HUES6 (cell line): ENCODE results near the gene DCC.
"Not testable (repeated sequence)": the region's sequence is repeated elsewhere in the genome, so short reads cannot be mapped to it uniquely, and the experiment has no call there.

ENCODE experiments used
- H3K27ac ChIP-seq: 2 replicates; pipeline ENCODE4 v1.7.0; 2013; ENCODE audit warnings: low read depth, mild to moderate bottlenecking, low read length, inconsistent platforms
- H3K27me3 ChIP-seq: 2 replicates; pipeline ENCODE4 v1.6.1; 2013; ENCODE audit warnings: low read length; ENCODE audit not compliant: control insufficient read depth, insufficient read depth
- H3K36me3 ChIP-seq: 2 replicates; pipeline ENCODE4 v1.6.1; 2013; ENCODE audit warnings: low read length; ENCODE audit not compliant: control insufficient read depth, insufficient read depth
- H3K4me1 ChIP-seq: 2 replicates; pipeline ENCODE4 v1.6.1; 2013; ENCODE audit warnings: low read length; ENCODE audit not compliant: control insufficient read depth, insufficient read depth
- H3K4me3 ChIP-seq: 2 replicates; pipeline ENCODE4 v1.5.1; 2013; ENCODE audit warnings: low read depth, low read length
- H3K9ac ChIP-seq: one replicate; pipeline ENCODE4 v1.6.1; 2013; ENCODE audit warnings: mild to moderate bottlenecking, low read length
- H3K9me3 ChIP-seq: 2 replicates; pipeline ENCODE4 v1.6.1; 2013; ENCODE audit warnings: low read depth, low read length; ENCODE audit not compliant: control insufficient read depth, insufficient read depth

Gene DCC

GRCh38 chr18:52349498-52349897, 9.5 kb downstream of the DCC start:
- Histone ChIP-seq H3K4me1 (no peaks in the 10 kb centered on the region), H3K36me3 (no peaks in the 10 kb centered on the region), H3K4me3 (no peak overlapping the region), H3K27ac (no peak overlapping the region), H3K27me3 (no peaks in the 10 kb centered on the region), H3K9ac (no peak overlapping the region), H3K9me3 (peaks cover 2% of the 10 kb centered on the region; the same call in 1 of the 2 replicates)

- H3K36me3 ChIP-seq, result no peaks in the 10 kb centered on the region
- H3K27me3 ChIP-seq, result no peaks in the 10 kb centered on the region
- H3K4me3 ChIP-seq, result no peak overlapping the region
- no peak overlapping the region for H3K27ac ChIP-seq
- H3K9me3 ChIP-seq, result peaks cover 2% of the 10 kb centered on the region; the same call in 1 of the 2 replicates
- no peak overlapping the region for H3K9ac ChIP-seq
- H3K4me1 ChIP-seq, result no peaks in the 10 kb centered on the region
These were observed 12.9 kb downstream of the DCC start for GRCh38 chr18:52352920-52353319.

- Histone ChIP-seq H3K4me3 (no peak overlapping the region), H3K9me3 (no peaks in the 10 kb centered on the region), H3K27me3 (no peaks in the 10 kb centered on the region), H3K4me1 (no peaks in the 10 kb centered on the region), H3K9ac (no peak overlapping the region), H3K36me3 (no peaks in the 10 kb centered on the region), H3K27ac (no peak overlapping the region)
These were observed 13.6 kb downstream of the DCC start for GRCh38 chr18:52353589-52353988.

- no peaks in the 10 kb centered on the region for H3K9me3 ChIP-seq
- H3K27me3 ChIP-seq, result no peaks in the 10 kb centered on the region
- no peak overlapping the region for H3K4me3 ChIP-seq
- H3K27ac ChIP-seq, result no peak overlapping the region
- no peak overlapping the region for H3K9ac ChIP-seq
- H3K4me1 ChIP-seq, result no peaks in the 10 kb centered on the region
- H3K36me3 ChIP-seq, result no peaks in the 10 kb centered on the region
These were observed 23.9 kb downstream of the DCC start for GRCh38 chr18:52363861-52364260.

GRCh38 chr18:52366851-52367250, 26.9 kb downstream of the DCC start:
- not testable (repeated sequence) for H3K27ac ChIP-seq, H3K4me1 ChIP-seq, H3K9me3 ChIP-seq, H3K9ac ChIP-seq, H3K36me3 ChIP-seq, H3K4me3 ChIP-seq, H3K27me3 ChIP-seq

GRCh38 chr18:52367953-52368742, 28.2 kb downstream of the DCC start:
- H3K27ac ChIP-seq, result no peak overlapping the region
- H3K4me1 ChIP-seq, result no peaks in the 10 kb centered on the region
- H3K27me3 ChIP-seq, result no peaks in the 10 kb centered on the region
- no peak overlapping the region for H3K9ac ChIP-seq
- H3K4me3 ChIP-seq, result no peak overlapping the region
- no peaks in the 10 kb centered on the region for H3K36me3 ChIP-seq
- H3K9me3 ChIP-seq, result no peaks in the 10 kb centered on the region

GRCh38 chr18:52370841-52371240, 30.8 kb downstream of the DCC start:
- Histone ChIP-seq H3K4me3 (no peak overlapping the region), H3K27me3 (no peaks in the 10 kb centered on the region), H3K36me3 (no peaks in the 10 kb centered on the region), H3K9me3 (no peaks in the 10 kb centered on the region), H3K4me1 (no peaks in the 10 kb centered on the region), H3K27ac (no peak overlapping the region), H3K9ac (no peak overlapping the region)

GRCh38 chr18:52376104-52376503, 36.1 kb downstream of the DCC start:
- Histone ChIP-seq H3K4me1 (no peaks in the 10 kb centered on the region), H3K27me3 (no peaks in the 10 kb centered on the region), H3K9me3 (no peaks in the 10 kb centered on the region), H3K4me3 (no peak overlapping the region), H3K36me3 (no peaks in the 10 kb centered on the region), H3K9ac (no peak overlapping the region), H3K27ac (no peak overlapping the region)

GRCh38 chr18:52377094-52377493, 37.1 kb downstream of the DCC start:
- Histone ChIP-seq H3K36me3 (no peaks in the 10 kb centered on the region), H3K27me3 (no peaks in the 10 kb centered on the region), H3K9ac (no peak overlapping the region), H3K27ac (no peak overlapping the region), H3K4me3 (no peak overlapping the region), H3K9me3 (no peaks in the 10 kb centered on the region), H3K4me1 (no peaks in the 10 kb centered on the region)

- Histone ChIP-seq H3K9ac (no peak overlapping the region), H3K4me3 (no peak overlapping the region)
These were observed 46.3 kb downstream of the DCC start for GRCh38 chr18:52386306-52386705.

GRCh38 chr18:52387175-52387574, 47.2 kb downstream of the DCC start:
- Histone ChIP-seq H3K27ac (no peak overlapping the region), H3K27me3 (no peaks in the 10 kb centered on the region), H3K9ac (no peak overlapping the region), H3K4me3 (no peak overlapping the region), H3K4me1 (no peaks in the 10 kb centered on the region), H3K36me3 (no peaks in the 10 kb centered on the region), H3K9me3 (no peaks in the 10 kb centered on the region)

More at GRCh38 chr18:52386306-52386705, 46.3 kb downstream of the DCC start:
- no peaks in the 10 kb centered on the region for H3K36me3 ChIP-seq
- H3K27me3 ChIP-seq, result no peaks in the 10 kb centered on the region
- H3K9me3 ChIP-seq, result no peaks in the 10 kb centered on the region
- H3K27ac ChIP-seq, result no peak overlapping the region
- no peaks in the 10 kb centered on the region for H3K4me1 ChIP-seq
